Caki2 (cell line): Measurements from ENCODE around the gene PIWIL4. TPM values are rescaled to one million over a fixed set of nuclear protein-coding genes. Genes with fewer than 3 reads are reported as not detected.
A peak's percentile ranks its signal among the peaks of the same experiment; 100 is the strongest.

Source experiments
- DNase-seq: peaks from one replicate; pipeline ENCODE4 v3.0.0-alpha.2; 2015; ENCODE audit warnings: low read depth
- in situ Hi-C: cut with HindIII; loops from 2 replicates; pipeline ENCODE4 v1.10.0; 2016; ENCODE audit warnings: low sequenced_read_pairs, low pct_unique_long_range_greater_than_20kb, mixed read lengths
- total RNA-seq: library from RNA; depleted of rRNA; stranded (reverse); fragments of >200 nt; shearing (Covaris generic); gene quantifications from 2 replicates; pipeline ENCODE4 v1.2.3, GENCODE V29; 2014; ENCODE audit warnings: low replicate concordance

The PIWIL4 gene
- total RNA-seq, 1 experiment from 2014 or later, result 0.95 TPM

GRCh38 chr11:94649964-94650623 is 82.9 kb downstream of the PIWIL4 start:
- DNase-seq, result no peak
- in situ Hi-C loops, result no loop called here

DNA sequence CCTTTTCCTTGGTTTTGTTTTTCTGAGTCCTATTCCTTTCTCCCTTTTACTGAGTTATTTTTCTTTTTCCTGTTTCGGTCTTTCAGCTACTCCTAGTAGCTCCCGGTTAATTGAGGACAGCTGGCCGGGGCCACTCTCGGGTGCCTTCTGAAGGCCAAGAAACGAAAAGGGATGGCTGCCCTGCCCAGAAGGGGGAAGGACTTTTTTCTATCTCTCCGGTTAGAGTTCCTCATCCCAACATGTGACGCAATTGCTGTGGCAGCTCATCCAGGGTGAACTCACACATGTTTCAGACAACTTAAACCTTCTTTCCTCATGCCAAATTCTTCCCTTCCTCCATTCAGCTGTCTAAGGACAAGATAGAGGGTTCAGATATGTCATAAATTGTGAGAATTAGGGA is 83.6 kb downstream of the PIWIL4 start:
- no peak for DNase-seq
- in situ Hi-C loops, result no loop called here

DNA sequence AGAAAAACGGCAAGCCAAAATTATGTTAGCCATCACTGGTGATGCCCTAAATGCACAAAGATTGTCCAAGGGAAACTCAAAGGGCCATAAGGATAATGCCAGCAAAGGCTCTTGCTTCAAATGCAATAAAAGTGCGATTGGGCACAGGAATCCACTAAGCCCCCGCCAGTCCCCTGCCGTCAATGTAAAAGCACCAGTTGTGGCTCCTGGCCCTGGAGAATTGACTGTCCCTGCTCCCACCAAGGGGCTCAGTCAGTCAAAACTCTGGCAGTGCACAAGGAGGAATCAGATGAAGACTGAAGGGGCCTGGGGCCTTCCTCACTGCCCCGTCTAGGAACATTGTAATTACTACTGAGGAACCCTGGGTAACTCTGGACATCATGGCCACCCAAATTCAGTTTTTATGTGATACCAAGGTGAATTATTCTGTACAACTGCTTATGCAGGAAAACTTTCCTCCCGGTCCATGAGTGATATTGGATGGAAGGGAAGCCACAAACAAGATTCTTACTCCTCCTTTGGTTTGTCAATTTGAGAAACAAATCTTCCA is 85.6 kb downstream of the PIWIL4 start:
- in situ Hi-C loops, result no loop called here

GRCh38 chr11:94653561-94653960 is 86.4 kb downstream of the PIWIL4 start:
- in situ Hi-C loops, result no loop called here
- no peak for DNase-seq

More for the DNA sequence above, 85.6 kb downstream of the PIWIL4 start:
- no peak for DNase-seq

GRCh38 chr11:94654201-94654600 is 87.0 kb downstream of the PIWIL4 start:
- in situ Hi-C loops, result no loop called here
- DNase-seq, result no peak

DNA sequence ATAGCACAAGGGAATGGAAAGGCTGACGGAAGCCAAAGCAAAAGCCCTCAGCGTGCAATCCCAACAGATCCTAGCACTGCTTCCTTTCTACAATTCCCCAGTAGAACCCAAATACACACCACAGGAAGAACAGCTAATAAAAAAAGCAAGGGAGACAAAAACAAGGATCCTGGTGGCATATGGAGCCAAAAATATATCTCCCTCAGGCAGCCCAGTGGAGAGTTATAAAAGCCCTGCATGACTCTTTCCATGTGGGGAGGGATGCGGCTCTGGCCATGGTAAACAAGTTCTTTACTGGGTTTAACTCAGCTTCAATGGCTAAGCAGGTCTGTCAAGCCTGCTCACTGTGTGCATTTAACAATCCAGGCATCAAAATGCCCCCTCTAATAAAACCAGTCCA is 88.1 kb downstream of the PIWIL4 start:
- DNase-seq, result no peak
- in situ Hi-C loops, result no loop called here

DNA sequence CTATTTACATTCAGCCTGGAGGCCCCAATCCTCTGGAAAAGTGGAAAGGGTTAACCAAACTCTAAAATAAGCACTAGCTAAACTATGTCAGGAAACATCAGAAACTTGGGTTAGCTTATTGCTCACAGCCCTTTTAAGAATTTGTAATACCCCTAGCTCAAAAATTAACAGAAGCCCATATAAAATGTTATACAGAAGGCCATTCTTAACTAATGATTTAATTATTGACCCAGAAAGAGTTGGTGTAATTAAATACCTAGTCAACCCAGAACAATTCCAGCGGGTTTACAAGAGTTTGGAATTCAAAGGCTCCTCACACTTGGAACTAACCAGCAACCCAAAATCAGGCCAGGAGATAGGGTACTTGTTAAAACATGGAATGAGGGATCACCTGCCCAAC is 88.8 kb downstream of the PIWIL4 start:
- in situ Hi-C loops, result no loop called here

DNA sequence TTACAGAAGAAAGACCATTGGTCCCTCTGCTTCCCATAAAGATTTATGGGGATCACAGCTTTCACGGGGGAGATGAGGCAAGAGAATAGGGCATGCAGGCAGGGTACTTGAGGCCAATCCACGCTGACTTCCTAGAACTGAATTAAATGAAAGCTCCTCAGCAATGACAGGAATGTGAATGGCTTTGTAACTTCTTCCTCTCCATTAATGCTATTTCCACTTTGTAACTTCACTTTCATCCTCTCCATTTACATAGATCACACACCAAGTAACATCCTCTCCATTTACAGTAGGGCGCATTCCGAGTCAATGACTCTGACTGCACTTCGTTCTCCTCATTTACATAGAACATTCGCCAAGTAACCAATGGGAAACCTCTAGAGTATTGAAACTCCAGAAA is 89.8 kb downstream of the PIWIL4 start:
- in situ Hi-C loops, result no loop called here
- no peak for DNase-seq

More for the DNA sequence above, 88.8 kb downstream of the PIWIL4 start:
- no peak for DNase-seq

GRCh38 chr11:94657629-94658028 is 90.5 kb downstream of the PIWIL4 start:
- no peak for DNase-seq
- in situ Hi-C loops, result no loop called here

DNA sequence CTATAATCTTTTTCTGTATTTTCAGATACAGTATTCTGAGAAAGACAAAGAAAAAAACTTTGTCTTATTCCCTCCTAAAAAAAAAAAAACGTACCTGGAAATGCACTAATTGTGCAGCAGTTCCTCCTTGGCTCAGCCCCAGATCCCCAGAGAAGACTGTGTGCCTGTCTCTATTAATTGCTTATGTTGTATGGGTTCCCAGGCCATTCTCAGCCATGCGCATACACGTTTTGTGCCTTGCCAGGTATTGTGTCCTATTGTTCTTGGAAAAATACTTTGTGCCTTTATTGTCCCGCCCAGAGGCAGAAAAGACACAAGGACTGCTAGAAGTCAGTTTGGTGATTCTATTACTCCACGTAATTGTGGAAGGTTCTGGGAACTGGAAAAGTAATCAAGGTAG is 91.2 kb downstream of the PIWIL4 start:
- DNase-seq, result no peak
- in situ Hi-C loops, result no loop called here

GRCh38 chr11:94658888-94659287 is 91.7 kb downstream of the PIWIL4 start:
- in situ Hi-C loops, result no loop called here
- DNase-seq, result no peak

- in situ Hi-C loops, result no loop called here
- DNase-seq, result no peak
Measured at GRCh38 chr11:94661444-94661843, 94.3 kb downstream of the PIWIL4 start.

- DNase-seq, result no peak
- in situ Hi-C loops, result no loop called here
Measured at GRCh38 chr11:94662065-94662779, 95.1 kb downstream of the PIWIL4 start.

GRCh38 chr11:94662846-94663390 is 95.8 kb downstream of the PIWIL4 start:
- in situ Hi-C loops, result no loop called here
- DNase-seq, result no peak

DNA sequence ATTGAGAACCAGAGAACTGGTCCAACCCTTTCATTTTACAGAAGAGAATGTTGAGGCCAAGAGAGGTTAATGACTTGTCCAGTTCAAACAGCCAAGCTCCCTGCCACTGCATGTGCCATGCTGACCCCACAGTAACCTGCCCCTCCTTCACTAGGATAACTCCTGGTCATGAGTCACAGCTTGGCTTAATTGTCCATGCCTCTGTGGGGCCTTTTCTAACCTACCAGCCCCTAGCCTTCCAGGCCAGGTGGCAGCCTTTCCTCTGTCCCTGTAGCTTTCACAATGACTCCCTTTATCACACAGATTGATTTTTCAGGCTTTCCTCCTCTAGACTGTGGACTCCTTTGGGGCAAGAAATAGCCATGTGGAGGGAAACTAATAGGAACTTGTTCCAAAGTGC is 97.2 kb downstream of the PIWIL4 start:
- in situ Hi-C loops, result no loop called here

GRCh38 chr11:94665116-94665659 is 98.0 kb downstream of the PIWIL4 start:
- DNase-seq, result peak; percentile 49
- in situ Hi-C loops, result no loop called here

More for the DNA sequence above, 97.2 kb downstream of the PIWIL4 start:
- peak; percentile 72 for DNase-seq

DNA sequence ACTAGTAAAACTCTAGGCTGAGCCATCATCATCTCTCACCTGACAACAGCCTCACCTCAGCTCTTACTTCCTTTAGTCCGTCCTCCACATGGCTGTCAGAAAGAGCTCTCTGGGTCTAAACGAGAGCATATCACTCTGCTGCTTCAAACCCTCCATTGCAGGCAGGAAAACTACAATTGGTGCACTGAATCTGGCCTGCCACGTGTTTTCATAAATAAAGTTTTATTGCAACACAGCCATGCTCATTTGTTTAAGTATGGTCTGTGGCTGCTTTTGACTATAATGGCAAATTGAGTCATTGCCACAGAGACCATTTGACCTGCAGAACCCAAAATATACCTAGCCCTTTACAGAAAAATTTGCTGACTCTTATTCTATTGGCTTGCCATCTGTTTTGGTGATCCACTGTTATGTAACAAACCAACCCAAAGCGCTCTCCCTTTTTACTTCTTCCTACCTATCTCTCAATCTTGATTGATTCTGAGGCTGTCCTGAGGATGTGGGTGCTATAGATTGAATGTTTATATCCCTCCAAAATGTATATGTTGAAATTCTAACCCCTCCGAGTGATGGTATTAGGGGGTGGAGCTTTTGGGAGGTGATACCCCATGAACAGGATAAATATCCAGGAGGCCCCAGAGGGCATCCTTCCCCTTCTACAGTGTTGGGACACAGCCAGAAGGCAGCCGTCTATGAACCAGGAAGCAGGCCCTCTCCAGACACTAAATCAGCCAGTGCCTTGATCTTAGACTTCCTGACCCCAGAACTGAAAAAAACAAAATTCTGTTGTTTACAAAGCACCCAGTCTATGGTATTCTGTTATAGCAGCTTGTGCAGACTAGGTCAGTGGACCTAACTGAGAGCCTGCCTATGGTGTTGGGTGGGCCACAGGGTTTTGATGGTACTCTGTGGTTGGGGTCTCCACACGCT is 99.9 kb downstream of the PIWIL4 start:
- in situ Hi-C loops, result no loop called here

GRCh38 chr11:94668212-94668793 is 101.1 kb downstream of the PIWIL4 start:
- no peak for DNase-seq
- in situ Hi-C loops, result no loop called here

More for the DNA sequence above, 99.9 kb downstream of the PIWIL4 start:
- no peak for DNase-seq
